ENCODE measurements around the gene SIGLEC11. TPM values are rescaled to one million over a fixed set of nuclear protein-coding genes. Genes with fewer than 3 reads are reported as not detected.

The SIGLEC11 gene
- total and polyA plus RNA-seq, 4 donors, result 0.49 to 8.9 (median 3.3) TPM

GRCh38 chr19:49924004-49924880 lies 36.7 kb downstream of the SIGLEC11 start:
- TF ChIP-seq ZBTB33 (IDR thresholded peaks at IDR 0.05) (peak; percentile 61), CTCF (IDR thresholded peaks at IDR 0.05; ENCODE audit: low read depth, low read length, missing input control) (no peak), YY1 (IDR thresholded peaks at IDR 0.05) (peak; percentile 77), MAX (IDR thresholded peaks at IDR 0.05) (peak; percentile 50), HNF4A (conservative IDR thresholded peaks at IDR 0.05) (peak; percentile 56 to 70), NR2F2 (IDR thresholded peaks at IDR 0.05) (no peak), JUND (IDR thresholded peaks at IDR 0.05) (peak; percentile 4 to 22), HNF4G (IDR thresholded peaks at IDR 0.05) (peak; percentile 8), TAF1 (conservative IDR thresholded peaks at IDR 0.05) (peak; percentile 69), SP1 (IDR thresholded peaks at IDR 0.05) (peak; percentile 67), REST (IDR thresholded peaks at IDR 0.05) (no peak), RXRA (IDR thresholded peaks at IDR 0.05) (peak; percentile 83 to 87), GABPA (IDR thresholded peaks at IDR 0.05 in 1 of 2, conservative IDR thresholded peaks at IDR 0.05 in 1 of 2) (no peak), RAD21 (IDR thresholded peaks at IDR 0.05) (peak in 1 of 2 donors; percentile 6), FOXA2 (IDR thresholded peaks at IDR 0.05) (no peak), EGR1 (IDR thresholded peaks at IDR 0.05; ENCODE audit: low read depth in 2 of 2) (peak in 1 of 2 donors; percentile 38), ATF3 (IDR thresholded peaks at IDR 0.05) (peak; percentile 82)
- DNase-seq (ENCODE audit: low spot score), result peak; percentile 54
- 39% methylated on average over 25 of the region's 25 CpGs for WGBS
- Histone ChIP-seq H3K9ac (ENCODE audit: low read depth in 1 of 2, low read length in 2 of 2) (peak overlapping the region; percentile 4 to 48), H3K4me1 (ENCODE audit: control insufficient read depth in 4 of 4, insufficient read depth in 4 of 4, low read length in 3 of 4) (peaks cover 13 to 49% (median 36%) of the 10 kb centered on the region in 4 donors), H3K36me3 (ENCODE audit: control insufficient read depth in 4 of 4, insufficient read depth in 3 of 4, low read depth in 1 of 4, low read length in 3 of 4) (no peaks in the 10 kb centered on the region), H3K27me3 (ENCODE audit: control insufficient read depth in 4 of 4, insufficient read depth in 4 of 4, low read length in 3 of 4) (no peaks in the 10 kb centered on the region), H3K9me3 (ENCODE audit: control insufficient read depth in 4 of 4, low read length in 3 of 4) (no peaks in the 10 kb centered on the region), H3K4me3 (ENCODE audit: low read depth in 1 of 3, low read length in 3 of 3) (peak overlapping the region; percentile 28 to 54 (median 36)), H3K27ac (ENCODE audit: low read depth in 1 of 2, low read length in 2 of 2) (peak overlapping the region; percentile 96)

All from liver (tissue), 9 donors.